Measurements from ENCODE around the gene UBE3A.

Gene UBE3A

GRCh38 chr15:25397100-25397499, 41.7 kb downstream of the UBE3A start:
- peaks cover 34% of the 10 kb centered on the region for H3K36me3 Mint-ChIP-seq
- no peaks in the 10 kb centered on the region for H3K9me3 Mint-ChIP-seq
- DNase-seq (ENCODE audit: low spot score in 2 of 2) (no peak), ATAC-seq (no peak)
- peaks cover 28% of the 10 kb centered on the region for H3K4me1 Mint-ChIP-seq
- H3K4me3 Mint-ChIP-seq = no peak overlapping the region
- no peak overlapping the region for H3K27ac Mint-ChIP-seq

- no peak for DNase-seq (ENCODE audit: low spot score in 2 of 2)
- no peak overlapping the region for H3K27ac Mint-ChIP-seq
- ATAC-seq = no peak
- H3K9me3 Mint-ChIP-seq = no peaks in the 10 kb centered on the region
- H3K4me1 Mint-ChIP-seq = peaks cover 26% of the 10 kb centered on the region
- H3K4me3 Mint-ChIP-seq = no peak overlapping the region
- H3K36me3 Mint-ChIP-seq = peaks cover 29% of the 10 kb centered on the region
Measured at GRCh38 chr15:25394898-25395297, 43.9 kb downstream of the UBE3A start.

GRCh38 chr15:25392806-25393205, 46.0 kb downstream of the UBE3A start:
- Mint-ChIP-seq H3K4me3 (no peak overlapping the region), H3K36me3 (peaks cover 15% of the 10 kb centered on the region), H3K4me1 (peaks cover 45% of the 10 kb centered on the region), H3K27ac (no peak overlapping the region), H3K9me3 (no peaks in the 10 kb centered on the region)
- DNase-seq (ENCODE audit: low spot score in 2 of 2) (no peak), ATAC-seq (no peak)

- no peak for DNase-seq (ENCODE audit: low spot score in 2 of 2)
- H3K36me3 Mint-ChIP-seq = peaks cover 10% of the 10 kb centered on the region
Measured at GRCh38 chr15:25391971-25392721, 46.7 kb downstream of the UBE3A start.

GRCh38 chr15:25385986-25386385, 52.8 kb downstream of the UBE3A start:
- DNase-seq (ENCODE audit: low spot score in 2 of 2) (no peak), ATAC-seq (no peak)
- Mint-ChIP-seq H3K9me3 (no peaks in the 10 kb centered on the region), H3K4me1 (peaks cover 61% of the 10 kb centered on the region), H3K36me3 (peaks cover 47% of the 10 kb centered on the region), H3K4me3 (no peak overlapping the region), H3K27ac (no peak overlapping the region)

More at GRCh38 chr15:25391971-25392721, 46.7 kb downstream of the UBE3A start:
- peak; percentile 86 for ATAC-seq
- H3K27ac Mint-ChIP-seq = no peak overlapping the region
- no peak overlapping the region for H3K4me3 Mint-ChIP-seq
- peaks cover 38% of the 10 kb centered on the region for H3K4me1 Mint-ChIP-seq
- H3K9me3 Mint-ChIP-seq = no peaks in the 10 kb centered on the region

- H3K4me1 Mint-ChIP-seq = peaks cover 35% of the 10 kb centered on the region
- H3K4me3 Mint-ChIP-seq = no peak overlapping the region
- H3K36me3 Mint-ChIP-seq = peaks cover 52% of the 10 kb centered on the region
- no peak for ATAC-seq
- DNase-seq (ENCODE audit: low spot score in 2 of 2) = no peak
- H3K9me3 Mint-ChIP-seq = no peaks in the 10 kb centered on the region
- no peak overlapping the region for H3K27ac Mint-ChIP-seq
Measured at GRCh38 chr15:25381579-25381978, 57.2 kb downstream of the UBE3A start.

- DNase-seq (ENCODE audit: low spot score in 2 of 2) (no peak), ATAC-seq (peak; percentile 87)
- H3K4me3 Mint-ChIP-seq = no peak overlapping the region
- H3K4me1 Mint-ChIP-seq = peaks cover 15% of the 10 kb centered on the region
- no peaks in the 10 kb centered on the region for H3K9me3 Mint-ChIP-seq
- no peak overlapping the region for H3K27ac Mint-ChIP-seq
- peaks cover 59% of the 10 kb centered on the region for H3K36me3 Mint-ChIP-seq
Measured at GRCh38 chr15:25378501-25378901, 60.3 kb downstream of the UBE3A start.

GRCh38 chr15:25375557-25375956, 63.3 kb downstream of the UBE3A start:
- H3K9me3 Mint-ChIP-seq = no peaks in the 10 kb centered on the region
- H3K36me3 Mint-ChIP-seq = peaks cover 65% of the 10 kb centered on the region
- no peak overlapping the region for H3K27ac Mint-ChIP-seq
- ATAC-seq = no peak
- DNase-seq (ENCODE audit: low spot score in 2 of 2) = no peak
- peaks cover 10% of the 10 kb centered on the region for H3K4me1 Mint-ChIP-seq
- H3K4me3 Mint-ChIP-seq = no peak overlapping the region

- H3K27ac Mint-ChIP-seq = no peak overlapping the region
- H3K4me3 Mint-ChIP-seq = no peak overlapping the region
- peaks cover 10% of the 10 kb centered on the region for H3K4me1 Mint-ChIP-seq
- no peak for ATAC-seq
- H3K36me3 Mint-ChIP-seq = peaks cover 77% of the 10 kb centered on the region
- DNase-seq (ENCODE audit: low spot score in 2 of 2) = no peak
- no peaks in the 10 kb centered on the region for H3K9me3 Mint-ChIP-seq
Measured at GRCh38 chr15:25374143-25374542, 64.7 kb downstream of the UBE3A start.

- ATAC-seq (peak; percentile 53), DNase-seq (ENCODE audit: low spot score in 2 of 2) (no peak)
- Mint-ChIP-seq H3K4me1 (peaks cover 10% of the 10 kb centered on the region), H3K9me3 (no peaks in the 10 kb centered on the region), H3K4me3 (no peak overlapping the region), H3K27ac (peak overlapping the region; percentile 59), H3K36me3 (peaks cover 84% of the 10 kb centered on the region)
Measured at GRCh38 chr15:25372298-25372697, 66.5 kb downstream of the UBE3A start.

GRCh38 chr15:25368850-25369249, 70.0 kb downstream of the UBE3A start:
- Mint-ChIP-seq H3K4me3 (no peak overlapping the region), H3K27ac (no peak overlapping the region), H3K36me3 (peaks cover 75% of the 10 kb centered on the region), H3K4me1 (peaks cover 20% of the 10 kb centered on the region), H3K9me3 (no peaks in the 10 kb centered on the region)
- ATAC-seq (no peak), DNase-seq (ENCODE audit: low spot score in 2 of 2) (no peak)

GRCh38 chr15:25366058-25366457, 72.8 kb downstream of the UBE3A start:
- no peak overlapping the region for H3K27ac Mint-ChIP-seq
- H3K4me3 Mint-ChIP-seq = no peak overlapping the region
- H3K9me3 Mint-ChIP-seq = no peaks in the 10 kb centered on the region
- peaks cover 55% of the 10 kb centered on the region for H3K36me3 Mint-ChIP-seq
- DNase-seq (ENCODE audit: low spot score in 2 of 2) (no peak), ATAC-seq (peak; percentile 71)
- H3K4me1 Mint-ChIP-seq = peaks cover 14% of the 10 kb centered on the region

- peaks cover 10% of the 10 kb centered on the region for H3K4me1 Mint-ChIP-seq
- H3K4me3 Mint-ChIP-seq = no peak overlapping the region
- ATAC-seq = no peak
- no peak overlapping the region for H3K27ac Mint-ChIP-seq
- H3K36me3 Mint-ChIP-seq = peaks cover 55% of the 10 kb centered on the region
- DNase-seq (ENCODE audit: low spot score in 2 of 2) = no peak
- H3K9me3 Mint-ChIP-seq = no peaks in the 10 kb centered on the region
Measured at GRCh38 chr15:25362545-25362944, 76.3 kb downstream of the UBE3A start.

GRCh38 chr15:25347707-25348106, 91.1 kb downstream of the UBE3A start:
- DNase-seq (ENCODE audit: low spot score in 2 of 2) = no peak
- H3K4me1 Mint-ChIP-seq = peaks cover 8% of the 10 kb centered on the region
- no peak for ATAC-seq
- peaks cover 74% of the 10 kb centered on the region for H3K36me3 Mint-ChIP-seq
- peaks cover 18% of the 10 kb centered on the region for H3K9me3 Mint-ChIP-seq
- no peak overlapping the region for H3K27ac Mint-ChIP-seq
- no peak overlapping the region for H3K4me3 Mint-ChIP-seq

- Mint-ChIP-seq H3K9me3 (peaks cover 18% of the 10 kb centered on the region), H3K4me1 (peaks cover 8% of the 10 kb centered on the region), H3K36me3 (peaks cover 72% of the 10 kb centered on the region), H3K27ac (peak overlapping the region; percentile 54), H3K4me3 (no peak overlapping the region)
- ATAC-seq = no peak
- no peak for DNase-seq (ENCODE audit: low spot score in 2 of 2)
Measured at GRCh38 chr15:25346371-25346770, 92.5 kb downstream of the UBE3A start.

- ATAC-seq = no peak
- DNase-seq (ENCODE audit: low spot score in 2 of 2) = no peak
- no peak overlapping the region for H3K4me3 Mint-ChIP-seq
- no peak overlapping the region for H3K27ac Mint-ChIP-seq
- peaks cover 72% of the 10 kb centered on the region for H3K36me3 Mint-ChIP-seq
- H3K9me3 Mint-ChIP-seq = peaks cover 18% of the 10 kb centered on the region
- peaks cover 8% of the 10 kb centered on the region for H3K4me1 Mint-ChIP-seq
Measured at GRCh38 chr15:25345943-25346342, 92.9 kb downstream of the UBE3A start.

Measured in stimulated activated effector memory CD8-positive, alpha-beta T cell treated with anti-CD3 and anti-CD28 coated beads, Interleukin-12 subunit alpha, Interleukin-12 subunit beta, amount 100 ng/mL, for 72 hours (primary cell).